Activated CD8-positive, alpha-beta T cell treated with anti-CD3 and anti-CD28 coated beads for 36 hours (primary cell): Measurements from ENCODE around the gene GRID1. TPM values are rescaled to one million over a fixed set of nuclear protein-coding genes. Genes with fewer than 3 reads are reported as not detected.

ENCODE experiments used
- ATAC-seq: fragments of 200-7000 bp; cut with Tn5 transposase; one replicate; pipeline ENCODE4 v1.10.0; 2021; ENCODE audit warnings: mild to moderate bottlenecking, moderate library complexity
- CTCF ChIA-PET: fragments of 350-600 bp; sonication (Branson Sonifier 250); formaldehyde crosslinking; loops from one replicate; lab custom pipeline; 2021; ENCODE audit warnings: antibody characterized with exemption; lab: Charles Lee
- POLR2A ChIA-PET: fragments of 350-600 bp; sonication (Branson Sonifier 250); formaldehyde crosslinking; loops from one replicate; lab custom pipeline; 2021; ENCODE audit warnings: antibody characterized with exemption; lab: Charles Lee
- DNase-seq: peaks from one replicate; pipeline ENCODE4 v3.0.0-alpha.2; 2020
- H3K27ac Mint-ChIP-seq: one replicate; pipeline ENCODE4 v1.8.0; 2021; ENCODE audit warnings: mild to moderate bottlenecking, mixed read lengths
- H3K27me3 Mint-ChIP-seq: one replicate; pipeline ENCODE4 v1.8.0; 2021; ENCODE audit warnings: mixed read lengths
- H3K36me3 Mint-ChIP-seq: one replicate; pipeline ENCODE4 v1.8.0; 2021; ENCODE audit warnings: low read depth, mixed read lengths
- H3K4me1 Mint-ChIP-seq: one replicate; pipeline ENCODE4 v1.8.0; 2021; ENCODE audit warnings: low read depth, mixed read lengths
- H3K4me3 Mint-ChIP-seq: one replicate; pipeline ENCODE4 v1.8.0; 2021; ENCODE audit warnings: mild to moderate bottlenecking, moderate library complexity, mixed read lengths
- H3K9me3 Mint-ChIP-seq: one replicate; pipeline ENCODE4 v1.8.0; 2021; ENCODE audit warnings: mixed read lengths
- intact Hi-C: fragments of 100-400 bp; cut with micrococcal nuclease; formaldehyde crosslinking; loops from one replicate; pipeline ENCODE4 v1.10.0; 2022
- total RNA-seq, 2 experiments: library from RNA; stranded (reverse); gene quantifications; one replicate each; pipeline ENCODE4 v1.2.3, GENCODE V29; 2021
- TF ChIP-seq, protein P1 (sequence below): fragments of 200-600 bp; IDR thresholded peaks from one replicate; pipeline ENCODE4 v1.8.0; 2022; ENCODE audit warnings: antibody characterized with exemption, mild to moderate bottlenecking

Gene GRID1
- total RNA-seq, 2 experiments from 2014 or later: not detected

DNA sequence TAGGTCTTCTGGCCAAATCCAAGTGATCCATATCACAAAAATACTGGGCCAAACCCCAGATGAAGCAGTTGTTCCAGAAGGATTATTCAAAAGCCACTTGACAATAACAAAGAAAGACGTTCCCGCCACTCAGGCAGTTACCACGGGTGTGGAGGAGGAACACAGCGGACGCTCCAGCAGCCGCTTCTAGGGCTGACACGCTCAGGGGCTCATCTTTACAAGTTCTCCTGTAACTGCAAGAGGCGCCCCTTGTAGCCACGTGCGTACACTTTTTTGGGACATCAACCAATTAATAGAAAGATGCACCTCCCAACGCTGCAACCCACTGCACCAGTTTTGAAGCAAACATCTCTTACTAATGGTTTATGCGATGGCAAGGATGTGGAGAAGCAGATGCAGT, 159.4 kb downstream of the GRID1 start:
- H3K9me3 Mint-ChIP-seq: no peaks in the 10 kb centered on the region
- DNase-seq (no peak), ATAC-seq (no peak)
- intact Hi-C loops: no loop called here
- no peaks in the 10 kb centered on the region for H3K27me3 Mint-ChIP-seq
- ChIA-PET CTCF (no interaction called here), POLR2A (no interaction called here)
- no peaks in the 10 kb centered on the region for H3K4me1 Mint-ChIP-seq
- H3K4me3 Mint-ChIP-seq: no peak overlapping the region
- H3K27ac Mint-ChIP-seq: no peak overlapping the region
- no peaks in the 10 kb centered on the region for H3K36me3 Mint-ChIP-seq
- TF ChIP-seq, protein P1, sequence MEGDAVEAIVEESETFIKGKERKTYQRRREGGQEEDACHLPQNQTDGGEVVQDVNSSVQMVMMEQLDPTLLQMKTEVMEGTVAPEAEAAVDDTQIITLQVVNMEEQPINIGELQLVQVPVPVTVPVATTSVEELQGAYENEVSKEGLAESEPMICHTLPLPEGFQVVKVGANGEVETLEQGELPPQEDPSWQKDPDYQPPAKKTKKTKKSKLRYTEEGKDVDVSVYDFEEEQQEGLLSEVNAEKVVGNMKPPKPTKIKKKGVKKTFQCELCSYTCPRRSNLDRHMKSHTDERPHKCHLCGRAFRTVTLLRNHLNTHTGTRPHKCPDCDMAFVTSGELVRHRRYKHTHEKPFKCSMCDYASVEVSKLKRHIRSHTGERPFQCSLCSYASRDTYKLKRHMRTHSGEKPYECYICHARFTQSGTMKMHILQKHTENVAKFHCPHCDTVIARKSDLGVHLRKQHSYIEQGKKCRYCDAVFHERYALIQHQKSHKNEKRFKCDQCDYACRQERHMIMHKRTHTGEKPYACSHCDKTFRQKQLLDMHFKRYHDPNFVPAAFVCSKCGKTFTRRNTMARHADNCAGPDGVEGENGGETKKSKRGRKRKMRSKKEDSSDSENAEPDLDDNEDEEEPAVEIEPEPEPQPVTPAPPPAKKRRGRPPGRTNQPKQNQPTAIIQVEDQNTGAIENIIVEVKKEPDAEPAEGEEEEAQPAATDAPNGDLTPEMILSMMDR: no peak

DNA sequence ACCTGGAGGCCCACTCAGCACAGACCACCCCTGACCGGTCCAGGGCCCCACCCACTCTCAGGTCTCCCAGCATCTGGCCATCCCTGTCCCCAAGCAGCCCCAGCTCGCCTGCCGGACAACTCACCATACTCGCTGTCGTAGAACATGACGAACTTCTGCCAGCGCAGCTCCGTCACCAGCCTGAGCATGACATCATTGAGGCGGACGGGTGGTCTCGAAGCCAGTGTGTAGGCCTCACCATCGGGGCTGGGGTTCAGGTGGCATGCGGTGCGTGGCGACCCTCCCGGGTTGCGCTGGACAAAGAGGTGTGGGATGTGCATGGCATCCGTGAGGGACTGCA, 160.4 kb downstream of the GRID1 start:
- no peaks in the 10 kb centered on the region for H3K4me1 Mint-ChIP-seq
- ATAC-seq (no peak), DNase-seq (no peak)
- H3K27me3 Mint-ChIP-seq: no peaks in the 10 kb centered on the region
- CTCF ChIA-PET: no interaction called here
- H3K4me3 Mint-ChIP-seq: no peak overlapping the region
- intact Hi-C loops: no loop called here
- POLR2A ChIA-PET: no interaction called here
- TF ChIP-seq, protein P1: no peak
- no peaks in the 10 kb centered on the region for H3K9me3 Mint-ChIP-seq
- no peak overlapping the region for H3K27ac Mint-ChIP-seq
- no peaks in the 10 kb centered on the region for H3K36me3 Mint-ChIP-seq

DNA sequence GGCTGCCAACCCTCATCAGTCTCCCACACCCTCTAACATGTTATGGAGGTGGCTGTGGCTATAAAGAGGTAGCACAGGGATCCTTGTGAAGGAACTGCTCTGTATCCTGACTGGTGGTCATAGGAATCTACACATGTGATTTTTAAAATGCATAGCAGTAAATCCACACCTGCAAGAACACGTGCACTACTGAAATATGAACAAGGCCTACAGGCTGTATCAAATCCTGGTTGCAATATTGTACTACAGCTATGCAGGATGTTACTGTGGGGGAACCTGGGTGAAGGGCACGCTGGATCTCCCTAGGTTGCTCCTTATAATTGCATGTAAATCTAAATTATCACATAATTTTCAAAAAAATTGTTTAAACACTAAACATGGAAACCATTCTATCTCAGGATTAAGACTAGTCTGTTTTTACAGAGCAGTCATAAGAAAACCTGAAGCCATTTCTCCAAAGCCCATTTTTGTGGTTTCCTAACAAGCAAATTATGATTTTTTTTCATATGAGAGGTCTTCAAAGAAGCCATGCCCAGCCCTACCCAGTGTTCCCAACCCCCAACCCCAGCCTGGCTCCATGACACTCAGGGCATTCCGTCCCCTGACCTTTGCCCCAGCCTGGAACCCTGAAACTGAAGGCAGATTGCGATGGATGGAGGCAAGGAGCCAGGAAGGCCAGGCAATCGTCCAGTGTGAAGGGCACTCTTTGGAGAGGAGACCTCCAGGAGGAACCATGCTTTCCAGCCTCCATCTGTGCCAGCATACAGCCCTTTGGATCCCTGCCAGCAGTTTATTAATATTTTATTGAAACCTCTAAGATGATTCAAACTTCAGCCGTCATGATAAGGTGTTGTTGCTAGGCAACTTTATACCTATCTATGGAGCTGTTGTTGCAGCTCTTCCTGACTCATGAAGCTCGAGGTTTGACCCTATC, 161.0 kb downstream of the GRID1 start:
- no peaks in the 10 kb centered on the region for H3K9me3 Mint-ChIP-seq
- no peak overlapping the region for H3K27ac Mint-ChIP-seq
- ChIA-PET CTCF (no interaction called here), POLR2A (no interaction called here)
- TF ChIP-seq, protein P1: no peak
- no peaks in the 10 kb centered on the region for H3K36me3 Mint-ChIP-seq
- DNase-seq: no peak
- intact Hi-C loops: no loop called here
- H3K27me3 Mint-ChIP-seq: no peaks in the 10 kb centered on the region
- no peak for ATAC-seq
- no peak overlapping the region for H3K4me3 Mint-ChIP-seq
- no peaks in the 10 kb centered on the region for H3K4me1 Mint-ChIP-seq

DNA sequence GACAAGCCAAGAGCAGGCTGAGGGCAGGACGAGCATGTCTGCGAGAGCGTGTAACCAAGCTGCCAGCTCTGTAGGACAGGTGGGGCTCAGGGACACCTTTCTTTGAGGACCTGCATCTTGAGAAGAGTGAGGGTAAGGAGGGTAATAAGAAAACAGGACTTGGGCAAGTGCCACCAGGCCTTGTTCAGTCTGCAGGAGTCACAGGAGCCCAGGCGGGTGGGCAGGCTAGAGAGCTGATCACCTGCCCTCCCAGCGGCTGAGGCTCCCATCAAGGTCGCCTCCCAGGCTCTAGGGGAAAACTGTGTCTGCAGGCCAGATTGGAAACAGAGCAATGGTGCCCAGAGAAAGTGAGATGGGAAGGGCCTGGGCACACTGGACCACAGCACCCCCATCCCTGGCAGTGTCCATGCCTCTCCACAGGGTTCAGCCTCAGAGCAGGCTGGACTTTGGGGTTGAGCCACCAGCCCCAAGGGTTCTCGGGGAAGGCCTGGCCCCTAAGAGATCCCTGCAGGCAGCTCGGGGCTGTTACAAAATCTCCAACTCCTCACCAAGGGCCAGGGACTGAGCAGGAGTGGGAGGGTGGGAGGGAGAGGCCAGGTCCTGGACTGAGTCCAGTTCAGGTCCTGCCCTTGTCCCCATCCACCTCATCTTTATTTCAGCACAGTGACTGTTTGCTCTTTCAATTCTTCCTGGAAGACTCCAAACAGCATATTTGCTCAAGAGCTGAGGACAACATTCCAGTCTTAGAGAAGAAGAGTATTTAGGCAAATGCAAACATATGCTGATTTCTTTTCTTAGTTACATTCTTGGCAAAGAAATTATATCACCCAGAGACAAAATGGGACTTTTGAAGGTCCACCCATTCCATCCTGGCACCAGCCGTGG, 161.9 kb downstream of the GRID1 start:
- H3K36me3 Mint-ChIP-seq: no peaks in the 10 kb centered on the region
- no peaks in the 10 kb centered on the region for H3K4me1 Mint-ChIP-seq
- intact Hi-C loops: no loop called here
- CTCF ChIA-PET: no interaction called here
- TF ChIP-seq, protein P1: no peak
- POLR2A ChIA-PET: no interaction called here
- H3K27me3 Mint-ChIP-seq: no peaks in the 10 kb centered on the region
- DNase-seq (no peak), ATAC-seq (no peak)
- no peak overlapping the region for H3K4me3 Mint-ChIP-seq
- no peaks in the 10 kb centered on the region for H3K9me3 Mint-ChIP-seq
- no peak overlapping the region for H3K27ac Mint-ChIP-seq
